Measurements from ENCODE around the gene ATP1A1. TPM values are rescaled to one million over a fixed set of nuclear protein-coding genes. Genes with fewer than 3 reads are reported as not detected.

ATP1A1 gene
- total and polyA plus RNA-seq, 2 experiments from 2014 or later, result 117 to 202 TPM

- H3K36me3 ChIP-seq (ENCODE audit: insufficient read depth), result no peaks in the 10 kb centered on the region
- DNase-seq (ENCODE audit: low spot score) (no peak), ATAC-seq (no peak)
- Mint-ChIP-seq H3K27ac (no peak overlapping the region), H3K4me1 (peaks cover 3% of the 10 kb centered on the region; the same call in 2 of the 3 replicates), H3K27me3 (ENCODE audit: insufficient read depth, low read depth, poor library complexity) (peaks cover 4% of the 10 kb centered on the region), H3K9me3 (no peaks in the 10 kb centered on the region; the same call in 2 of the 3 replicates), H3K4me3 (no peak overlapping the region), H3K36me3 (ENCODE audit: low read depth) (no peaks in the 10 kb centered on the region)
- H3F3A ChIP-seq (replicated peaks; ENCODE audit: low read depth), result no peaks in the 10 kb centered on the region
- peak overlapping the region; percentile 47; the same call in 1 of the 2 replicates for H2AFZ ChIP-seq
- no peak overlapping the region for H3K27ac ChIP-seq (ENCODE audit: low read depth)
- H3K79me2 ChIP-seq (replicated peaks; ENCODE audit: insufficient read depth), result no peaks in the 10 kb centered on the region
- H3K27me3 ChIP-seq (ENCODE audit: insufficient read depth), result no peaks in the 10 kb centered on the region
- no peaks in the 10 kb centered on the region for H4K20me1 ChIP-seq (replicated peaks; ENCODE audit: insufficient read depth)
- no peaks in the 10 kb centered on the region for H3K9me2 ChIP-seq (ENCODE audit: insufficient read depth)
- H3K4me1 ChIP-seq (ENCODE audit: insufficient read depth), result no peaks in the 10 kb centered on the region
- TF ChIP-seq ZNF462 (CRISPR knock-in tag; IDR thresholded peaks at IDR 0.05), result no peak
- TF ChIP-seq NANOG (IDR thresholded peaks at IDR 0.05; ENCODE audit: borderline replicate concordance), result no peak
- TF ChIP-seq CREB1 (CRISPR knock-in tag; IDR thresholded peaks at IDR 0.05; ENCODE audit: low read depth), result no peak
- no peak for TF ChIP-seq ZNF114 (CRISPR knock-in tag; IDR thresholded peaks at IDR 0.05)
- TF ChIP-seq STAT1 (IDR thresholded peaks at IDR 0.05; ENCODE audit: unreplicated experiment), result no peak
- no peak for TF ChIP-seq ZNF331 (CRISPR knock-in tag; IDR thresholded peaks at IDR 0.05; ENCODE audit: low read depth)
- TF ChIP-seq REST (IDR thresholded peaks at IDR 0.05; ENCODE audit: unreplicated experiment), result no peak
- no peak for TF ChIP-seq JUNB (IDR thresholded peaks at IDR 0.05; ENCODE audit: unreplicated experiment)
- no peak for TF ChIP-seq POLR2AphosphoS5 (IDR thresholded peaks at IDR 0.05; ENCODE audit: low read depth)
- no peak for TF ChIP-seq EZH2phosphoT487 (IDR thresholded peaks at IDR 0.05; ENCODE audit: unreplicated experiment)
- no peak for TF ChIP-seq CTCF (conservative IDR thresholded peaks at IDR 0.05; ENCODE audit: low read depth in 2 of 2)
- TF ChIP-seq ETS1 (IDR thresholded peaks at IDR 0.05), result no peak
- no peak for TF ChIP-seq EZH2 (IDR thresholded peaks at IDR 0.05; ENCODE audit: low read depth, unreplicated experiment)
- no peak overlapping the region for H3K4me3 ChIP-seq
- no peak overlapping the region for H3K4me2 ChIP-seq
These were observed 58.9 kb downstream of the ATP1A1 start for GRCh38 chr1:116431870-116432500.
